ENCODE measurements around the gene KRTAP5-11.
"Not testable (repeated sequence)": the region's sequence is repeated elsewhere in the genome, so short reads cannot be mapped to it uniquely, and the experiment has no call there.

Gene KRTAP5-11

DNA sequence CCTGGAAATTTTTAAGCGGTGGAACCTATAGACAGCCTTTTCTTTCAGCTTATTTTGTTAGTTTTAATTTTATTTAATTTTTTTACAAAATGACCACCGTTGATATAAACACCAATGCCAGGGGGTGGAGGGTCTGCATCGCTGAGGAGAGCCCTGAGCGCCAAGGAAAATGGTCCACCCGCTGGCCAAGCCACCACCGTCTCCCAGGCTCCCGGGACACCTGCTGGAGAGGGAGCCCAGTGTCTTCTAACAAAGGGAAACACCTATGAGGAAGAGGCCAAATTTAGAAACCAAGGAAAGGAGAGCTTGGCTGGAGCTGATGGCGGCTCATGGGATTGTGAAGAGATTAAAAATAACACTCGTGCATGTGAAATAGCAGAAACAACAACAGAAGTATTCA lies 45.1 kb downstream of the KRTAP5-11 start:
- no peak for DNase-seq
- H3K36me3 Mint-ChIP-seq (ENCODE audit: low read depth) = peaks cover 4% of the 10 kb centered on the region
- ATAC-seq = no peak
- H3K4me1 Mint-ChIP-seq = peaks cover 6% of the 10 kb centered on the region
- no peak overlapping the region for H3K4me3 Mint-ChIP-seq
- H3K27ac Mint-ChIP-seq = no peak overlapping the region
- peaks cover 15% of the 10 kb centered on the region for H3K9me3 Mint-ChIP-seq
- peaks cover 2% of the 10 kb centered on the region for H3K27me3 Mint-ChIP-seq

- Mint-ChIP-seq H3K4me3 (no peak overlapping the region), H3K9me3 (peaks cover 7% of the 10 kb centered on the region), H3K27ac (no peak overlapping the region), H3K36me3 (ENCODE audit: low read depth) (peaks cover 4% of the 10 kb centered on the region), H3K27me3 (peaks cover 2% of the 10 kb centered on the region), H3K4me1 (peaks cover 3% of the 10 kb centered on the region)
- ATAC-seq (no peak), DNase-seq (no peak)
Observed at GRCh38 chr11:71535825-71536224, 46.9 kb downstream of the KRTAP5-11 start.

DNA sequence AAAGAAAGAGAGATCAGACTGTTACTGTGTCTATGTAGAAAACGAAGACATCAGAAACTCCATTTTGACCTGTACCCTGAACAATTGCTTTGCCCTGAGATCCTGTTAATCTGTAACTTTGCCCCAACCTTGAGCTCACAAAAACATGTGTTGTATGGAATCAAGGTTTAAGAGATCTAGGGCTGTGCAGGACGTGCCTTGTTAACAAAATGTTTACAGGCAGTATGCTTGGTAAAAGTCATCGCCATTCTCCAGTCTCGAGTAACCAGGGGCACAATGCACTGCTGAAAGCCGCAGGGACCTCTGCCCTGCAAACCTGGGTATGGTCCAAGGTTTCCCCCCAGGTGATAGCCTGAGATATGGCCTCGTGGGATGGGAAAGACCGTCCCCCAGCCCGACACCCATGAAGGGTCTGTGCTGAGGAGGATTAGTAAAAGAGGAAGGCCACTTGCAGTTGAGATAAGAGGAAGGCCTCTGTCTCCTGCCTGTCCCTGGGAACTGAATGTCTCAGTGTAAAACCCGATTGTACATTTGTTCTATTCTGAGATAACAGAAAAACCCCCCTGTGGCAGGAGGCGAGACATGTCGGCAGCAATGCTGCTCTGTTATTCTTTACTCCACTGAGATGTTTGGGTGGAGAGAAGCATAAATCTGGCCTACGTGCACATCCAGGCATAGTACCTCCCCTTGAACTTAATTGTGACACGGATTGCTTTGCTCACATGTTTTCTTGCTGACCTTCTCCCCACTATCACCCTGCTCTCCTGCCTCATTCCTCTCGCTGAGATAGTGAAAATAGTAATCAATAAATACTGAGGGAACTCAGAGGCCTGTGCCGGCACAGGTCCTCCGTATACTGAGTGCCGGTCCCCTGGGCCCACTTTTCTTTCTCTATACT lies 47.7 kb downstream of the KRTAP5-11 start:
- not testable (repeated sequence) for H3K9me3 Mint-ChIP-seq; H3K27ac Mint-ChIP-seq; H3K36me3 Mint-ChIP-seq (ENCODE audit: low read depth); DNase-seq; H3K4me3 Mint-ChIP-seq; ATAC-seq; H3K4me1 Mint-ChIP-seq; H3K27me3 Mint-ChIP-seq

- peaks cover 10% of the 10 kb centered on the region for H3K27me3 Mint-ChIP-seq
Observed at GRCh38 chr11:71532036-71532610, 50.6 kb downstream of the KRTAP5-11 start.

More at GRCh38 chr11:71532036-71532610, 50.6 kb downstream of the KRTAP5-11 start:
- H3K9me3 Mint-ChIP-seq = no peaks in the 10 kb centered on the region
- DNase-seq (no peak), ATAC-seq (no peak)
- no peaks in the 10 kb centered on the region for H3K4me1 Mint-ChIP-seq
- H3K4me3 Mint-ChIP-seq = no peak overlapping the region
- H3K36me3 Mint-ChIP-seq (ENCODE audit: low read depth) = no peaks in the 10 kb centered on the region
- H3K27ac Mint-ChIP-seq = no peak overlapping the region
